PC-3 (cell line): ENCODE measurements around the gene DNMBP.

Experiments used
- CTCF ChIP-seq: fragments of 300-600 bp; sonication (generic); conservative IDR thresholded peaks from 2 replicates; pipeline ENCODE4 v1.5.1; 2017; ENCODE audit warnings: antibody characterized with exemption, low read depth, mild to moderate bottlenecking, low read length
- EZH2 ChIP-seq: fragments of 300-600 bp; sonication (generic); IDR thresholded peaks from one replicate; pipeline ENCODE4 v1.6.1; 2017; ENCODE audit warnings: antibody characterized with exemption, mild to moderate bottlenecking, low read length; ENCODE audit not compliant: unreplicated experiment
- EZH2phosphoT487 ChIP-seq: fragments of 300-600 bp; sonication (generic); IDR thresholded peaks from 2 replicates; pipeline ENCODE4 v1.6.1; 2018; ENCODE audit warnings: mild to moderate bottlenecking, antibody characterized with exemption, low read length, borderline replicate concordance

- no peak for TF ChIP-seq CTCF
- no peak for TF ChIP-seq EZH2
- TF ChIP-seq EZH2phosphoT487, result no peak
Measured at GRCh38 chr10:99937630-99938029, 72.1 kb downstream of the DNMBP start.
